Adipocyte (in vitro differentiated cells): ENCODE measurements around the gene FAM72B.
"Not testable (repeated sequence)": the region's sequence is repeated elsewhere in the genome, so short reads cannot be mapped to it uniquely, and the experiment has no call there.

Experiments used
- DNase-seq: peaks from one replicate; pipeline ENCODE4 v3.0.0-alpha.2; 2015; ENCODE audit warnings: low read depth
- H3K27me3 ChIP-seq: replicated peaks from 2 replicates; pipeline ENCODE4 v1.7.0; 2013; ENCODE audit warnings: mild to moderate bottlenecking, low read length, moderate library complexity; ENCODE audit not compliant: control insufficient read depth, insufficient read depth
- H3K36me3 ChIP-seq: 2 replicates; pipeline ENCODE4 v1.7.0; 2013; ENCODE audit warnings: low read length, mild to moderate bottlenecking, moderate library complexity; ENCODE audit not compliant: control insufficient read depth, insufficient read depth, severe bottlenecking
- H3K4me1 ChIP-seq: 2 replicates; pipeline ENCODE4 v1.7.0; 2013; ENCODE audit warnings: mild to moderate bottlenecking, low read length, moderate library complexity; ENCODE audit not compliant: control insufficient read depth, insufficient read depth
- H3K4me3 ChIP-seq: 2 replicates; pipeline ENCODE4 v1.7.0; 2013; ENCODE audit warnings: mild to moderate bottlenecking, low read length, moderate library complexity
- H3K9ac ChIP-seq: 2 replicates; pipeline ENCODE4 v1.7.0; 2013; ENCODE audit warnings: mild to moderate bottlenecking, low read length, moderate library complexity
- H3K9me3 ChIP-seq: 2 replicates; pipeline ENCODE4 v1.7.0; 2013; ENCODE audit warnings: mild to moderate bottlenecking, low read length, moderate library complexity; ENCODE audit not compliant: control insufficient read depth

Gene FAM72B

GRCh38 chr1:121197095-121197882, 13.1 kb upstream of the FAM72B start:
- H3K27me3 ChIP-seq, H3K9me3 ChIP-seq, H3K4me3 ChIP-seq, DNase-seq, H3K9ac ChIP-seq, H3K36me3 ChIP-seq, H3K4me1 ChIP-seq: not testable (repeated sequence)

DNA sequence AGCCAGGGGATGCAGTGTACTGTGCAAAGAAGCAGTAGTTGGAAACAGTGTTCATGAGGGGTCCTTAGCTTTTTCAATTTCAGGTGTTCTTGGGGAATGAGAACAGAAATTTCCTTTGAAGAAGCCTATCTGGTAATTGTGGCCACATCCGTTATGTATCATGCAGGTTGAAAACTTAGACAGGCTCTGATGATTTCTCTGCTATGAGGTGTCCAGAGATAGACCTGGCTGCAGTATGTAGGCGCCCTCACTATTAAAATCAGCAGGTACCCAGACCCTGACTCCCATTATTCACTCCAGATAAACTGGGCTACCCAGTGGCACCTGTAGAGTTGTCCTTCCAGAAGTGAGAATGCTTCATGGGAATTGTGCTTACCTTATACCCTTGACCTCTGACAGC, 8.4 kb upstream of the FAM72B start:
- DNase-seq, H3K9me3 ChIP-seq, H3K4me3 ChIP-seq, H3K27me3 ChIP-seq, H3K9ac ChIP-seq, H3K4me1 ChIP-seq, H3K36me3 ChIP-seq: not testable (repeated sequence)

DNA sequence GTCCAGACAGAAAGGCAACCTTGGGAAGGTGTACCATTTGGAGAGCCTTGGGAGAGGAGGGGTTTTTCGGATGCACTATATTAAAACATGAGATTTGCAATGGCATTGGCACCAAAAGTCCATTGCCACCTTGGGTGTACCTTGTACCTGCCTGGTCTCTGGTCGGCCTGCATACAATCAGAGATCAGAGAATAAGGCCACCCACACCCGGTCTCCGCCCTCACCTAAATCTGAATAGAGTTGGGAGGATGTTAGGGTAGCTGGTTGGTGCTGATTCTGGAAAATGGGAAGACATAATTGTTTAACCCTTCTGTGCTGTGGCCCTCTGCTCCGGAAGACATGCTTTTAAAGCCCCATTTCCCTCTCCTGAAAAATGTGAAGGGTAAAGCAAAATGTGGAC, 3.8 kb upstream of the FAM72B start:
- H3K4me1 ChIP-seq, H3K9ac ChIP-seq, H3K27me3 ChIP-seq, H3K36me3 ChIP-seq, H3K9me3 ChIP-seq, DNase-seq: not testable (repeated sequence)
- peak overlapping the region; percentile 50 for H3K4me3 ChIP-seq

- H3K4me3 ChIP-seq, DNase-seq, H3K9ac ChIP-seq, H3K36me3 ChIP-seq, H3K27me3 ChIP-seq, H3K4me1 ChIP-seq, H3K9me3 ChIP-seq: not testable (repeated sequence)
Measured at GRCh38 chr1:121186191-121186590, 2.1 kb upstream of the FAM72B start.

DNA sequence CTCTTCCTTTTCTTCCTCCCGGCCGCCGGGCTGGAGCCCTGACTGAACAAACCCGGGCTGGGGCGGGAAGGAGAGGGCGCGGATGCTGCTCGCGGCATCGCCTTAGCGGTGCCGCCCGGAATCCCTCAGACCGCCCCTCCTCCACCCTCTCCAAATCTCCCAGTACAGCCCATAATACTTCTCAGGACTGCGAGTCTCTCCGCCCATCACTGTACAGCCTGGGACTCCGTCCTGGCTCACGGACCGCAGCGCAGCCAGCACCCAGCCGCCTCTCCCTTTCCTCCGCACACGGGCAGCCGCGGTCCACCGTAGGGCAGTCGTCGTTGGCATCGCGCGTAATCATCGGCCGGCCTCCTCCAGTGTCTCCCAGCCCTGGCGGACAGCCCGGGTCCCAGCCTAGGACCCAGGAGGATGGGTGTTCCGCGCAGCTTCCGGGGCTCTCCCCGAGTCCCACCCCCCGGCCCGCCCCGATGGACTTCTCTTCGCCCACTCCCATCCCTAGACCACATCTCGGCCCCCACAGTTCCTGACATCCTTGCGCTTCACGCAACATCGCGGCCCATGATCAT, 1.1 kb upstream of the FAM72B start:
- H3K36me3 ChIP-seq, H3K9me3 ChIP-seq, H3K27me3 ChIP-seq, H3K4me1 ChIP-seq, DNase-seq: not testable (repeated sequence)
- Histone ChIP-seq H3K4me3 (peak overlapping the region; percentile 66), H3K9ac (peak overlapping the region; percentile 49)

DNA sequence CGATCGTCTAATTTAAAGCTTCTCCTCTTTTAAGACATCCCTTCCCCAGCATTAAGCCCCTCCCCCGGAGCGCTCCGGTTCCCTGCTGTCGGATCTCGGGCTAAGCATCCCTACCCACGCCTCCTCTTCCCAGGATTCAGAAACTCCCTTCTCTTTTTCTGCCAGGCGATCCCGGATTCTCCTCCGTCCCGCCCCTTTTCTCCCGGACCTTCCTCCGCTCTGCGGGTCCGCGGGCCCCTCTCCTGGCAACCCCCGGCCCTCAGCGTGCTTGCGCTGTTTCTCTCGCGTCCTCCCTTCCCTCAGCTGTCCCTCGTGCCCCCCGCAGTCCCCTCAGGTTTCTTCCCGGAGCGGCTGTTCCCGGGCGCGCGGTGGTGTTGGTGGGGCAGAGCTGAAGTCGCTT, 273 bp downstream of the FAM72B start:
- H3K9me3 ChIP-seq, DNase-seq, H3K4me1 ChIP-seq, H3K27me3 ChIP-seq, H3K9ac ChIP-seq, H3K36me3 ChIP-seq: not testable (repeated sequence)
- H3K4me3 ChIP-seq = peak overlapping the region; percentile 71

DNA sequence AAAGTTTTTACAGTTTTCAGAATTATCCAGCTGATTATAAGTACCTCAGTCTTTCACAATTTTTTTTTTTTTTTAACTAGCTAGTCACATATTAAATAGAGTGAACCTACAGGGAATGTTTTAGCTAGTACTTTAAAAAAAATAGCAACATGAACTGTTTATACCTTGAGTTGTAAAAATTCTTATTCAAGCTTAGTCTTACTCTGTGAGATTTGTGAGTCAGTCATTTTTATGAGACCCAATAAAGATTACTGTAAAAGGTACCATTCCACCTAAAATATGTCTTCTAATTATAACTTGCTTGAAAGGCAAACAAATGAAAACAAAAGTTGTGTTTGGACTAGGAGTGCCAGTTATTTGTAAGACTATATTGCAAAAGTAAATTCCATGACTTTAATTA, 5.9 kb downstream of the FAM72B start:
- not testable (repeated sequence) for H3K9ac ChIP-seq, H3K9me3 ChIP-seq, H3K4me1 ChIP-seq, H3K4me3 ChIP-seq, H3K27me3 ChIP-seq, H3K36me3 ChIP-seq, DNase-seq

DNA sequence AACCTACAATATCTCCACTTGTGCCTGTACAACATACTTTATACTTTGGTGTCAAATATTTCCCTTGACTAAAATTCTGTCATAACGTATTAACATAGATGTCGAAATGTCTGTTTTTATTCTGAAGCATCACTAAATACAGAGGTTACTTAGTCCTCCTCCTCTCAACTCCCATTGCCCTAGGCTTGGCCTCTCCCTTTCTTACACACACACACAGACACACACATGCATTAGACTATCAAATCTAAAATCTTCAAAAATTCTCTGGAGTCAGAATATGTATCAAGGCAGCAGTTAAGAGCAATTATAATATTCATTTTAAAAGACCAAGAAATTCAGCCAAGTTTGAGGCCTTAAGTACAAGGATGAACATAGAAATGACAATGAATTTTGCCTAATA, 7.5 kb downstream of the FAM72B start:
- not testable (repeated sequence) for DNase-seq, H3K9ac ChIP-seq, H3K36me3 ChIP-seq, H3K9me3 ChIP-seq, H3K27me3 ChIP-seq, H3K4me3 ChIP-seq, H3K4me1 ChIP-seq

DNA sequence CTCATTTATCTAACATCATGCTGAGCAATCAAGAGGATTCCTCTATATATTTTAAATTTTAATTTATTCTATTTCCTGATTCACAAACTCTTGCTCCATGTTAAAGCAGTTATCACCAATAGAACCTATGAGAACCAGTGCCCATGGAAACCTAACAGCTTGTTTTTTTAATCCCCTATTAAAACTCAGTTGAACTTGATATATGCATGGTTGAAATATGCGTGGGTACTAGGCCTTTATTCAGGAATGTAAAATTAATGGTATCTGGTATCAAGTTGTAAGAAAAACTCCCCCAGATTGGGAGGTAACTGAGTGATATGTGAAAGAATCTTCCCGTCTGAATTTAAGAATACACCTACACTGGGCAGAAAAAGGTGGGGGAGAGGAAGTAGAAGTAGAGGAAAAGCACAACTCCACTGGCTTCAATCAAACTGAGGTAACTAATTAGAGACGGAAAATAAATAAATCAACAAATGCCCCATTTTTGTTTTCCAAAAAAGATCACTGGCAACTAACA, 15.9 kb downstream of the FAM72B start:
- H3K27me3 ChIP-seq, H3K9me3 ChIP-seq, H3K4me3 ChIP-seq, H3K9ac ChIP-seq, DNase-seq, H3K36me3 ChIP-seq, H3K4me1 ChIP-seq: not testable (repeated sequence)

DNA sequence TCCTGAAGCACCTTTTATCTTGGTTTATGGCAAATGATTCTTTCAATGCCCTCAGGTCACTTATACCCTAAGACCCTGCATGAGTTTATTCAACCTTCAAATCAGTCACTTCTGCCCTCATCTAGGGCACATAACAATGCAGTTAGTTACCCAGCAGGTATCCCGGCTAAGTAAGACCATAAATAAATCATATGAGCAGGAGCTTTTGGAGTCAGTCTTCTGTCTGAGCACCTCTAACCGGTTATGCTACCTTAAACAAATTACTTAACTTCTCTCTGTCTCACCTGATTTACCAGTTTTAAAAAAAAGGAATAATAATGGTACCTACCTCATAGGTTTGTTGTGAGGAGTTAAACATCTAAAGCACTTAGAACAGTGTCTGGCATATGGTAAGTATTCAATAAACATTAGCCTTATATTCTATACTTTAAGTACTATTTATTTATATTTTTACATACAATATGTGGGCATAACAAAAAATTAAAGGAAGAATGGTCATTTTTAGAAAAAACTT, 16.9 kb downstream of the FAM72B start:
- H3K4me1 ChIP-seq, H3K9me3 ChIP-seq, H3K36me3 ChIP-seq, H3K4me3 ChIP-seq, DNase-seq, H3K27me3 ChIP-seq, H3K9ac ChIP-seq: not testable (repeated sequence)

DNA sequence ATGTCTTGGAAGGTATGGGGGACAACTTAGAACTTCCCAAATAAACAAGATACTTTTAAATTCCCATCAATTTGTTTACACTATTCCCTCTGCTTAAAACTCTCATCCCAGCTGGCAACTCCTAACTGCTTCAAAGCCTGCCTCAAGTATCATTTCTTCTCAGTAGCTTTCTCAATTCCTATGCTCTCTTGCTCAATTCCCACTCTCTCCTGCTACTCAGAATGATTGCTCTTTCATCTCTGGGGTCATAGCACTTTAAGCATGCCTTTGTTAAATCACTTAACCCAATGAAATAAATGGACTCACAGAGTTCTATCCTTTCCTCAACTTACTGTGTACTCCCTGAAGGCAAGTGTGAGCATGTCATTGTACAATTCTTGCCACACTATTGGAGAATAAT, 18.8 kb downstream of the FAM72B start:
- H3K9me3 ChIP-seq, H3K36me3 ChIP-seq, H3K27me3 ChIP-seq, H3K4me3 ChIP-seq, H3K4me1 ChIP-seq, H3K9ac ChIP-seq: not testable (repeated sequence)
- DNase-seq = peak; percentile 66
